Naive thymus-derived CD8-positive, alpha-beta T cell (primary cell): ENCODE measurements around the gene RNASET2. TPM values are rescaled to one million over a fixed set of nuclear protein-coding genes. Genes with fewer than 3 reads are reported as not detected.

Source experiments
- ATAC-seq, 2 donors: fragments of 150-1000 bp; cut with Tn5 transposase in 1 of 2; sonication (Bioruptor Pico), chemical (Tn5 transposase) in 1 of 2; 1 replicate in 1 of 2; 2 replicates in 1 of 2; pipeline ENCODE4 v1.10.0; 2021; ENCODE audit warnings: mild to moderate bottlenecking in 2 of 2, moderate library complexity in 2 of 2
- POLR2A ChIA-PET: fragments of 350-600 bp; sonication (Branson Sonifier 250); formaldehyde crosslinking; loops from one replicate; lab custom pipeline; 2021; ENCODE audit warnings: antibody characterized with exemption; lab: Charles Lee
- DNase-seq, 10 donors: peaks; one replicate each; pipeline versions ENCODE4 v3.0.0 to v3.0.0-alpha.2; 2020 to 2022
- H3K27ac Mint-ChIP-seq, 10 donors: one replicate each; pipeline ENCODE4 v1.8.0; 2020 to 2022; ENCODE audit warnings: mild to moderate bottlenecking in 10 of 10, mixed read lengths in 10 of 10, moderate library complexity in 4 of 10, inconsistent platforms in 1 of 10
- H3K27me3 Mint-ChIP-seq, 5 donors: one replicate each; pipeline ENCODE4 v1.8.0; 2021 to 2022; ENCODE audit warnings: mixed read lengths in 5 of 5
- H3K36me3 Mint-ChIP-seq, 3 donors: one replicate each; pipeline ENCODE4 v1.8.0; 2020 to 2022; ENCODE audit warnings: mixed read lengths in 3 of 3, mild to moderate bottlenecking in 2 of 3, inconsistent platforms in 1 of 3
- H3K4me1 Mint-ChIP-seq, 4 donors: one replicate each; pipeline ENCODE4 v1.8.0; 2021 to 2022; ENCODE audit warnings: mixed read lengths in 4 of 4
- H3K4me3 Mint-ChIP-seq, 10 donors: one replicate each; pipeline ENCODE4 v1.8.0; 2020 to 2022; ENCODE audit warnings: mild to moderate bottlenecking in 10 of 10, mixed read lengths in 10 of 10, moderate library complexity in 6 of 10, inconsistent platforms in 1 of 10
- H3K9me3 Mint-ChIP-seq, 9 donors: one replicate each; pipeline ENCODE4 v1.8.0; 2020 to 2022; ENCODE audit warnings: mixed read lengths in 9 of 9, mild to moderate bottlenecking in 3 of 9, inconsistent platforms in 1 of 9, moderate library complexity in 1 of 9
- polyA plus RNA-seq, 3 donors: library from polyadenylated mRNA; unstranded; fragments of 300-500 nt; fragmentation: Illumina TruSeq; gene quantifications; one replicate each; pipeline ENCODE4 v1.2.3, GENCODE V29; 2021
- total RNA-seq, 8 experiments: library from RNA in 2 of 8; stranded (reverse) in 2 of 8; gene quantifications; one replicate each; pipeline ENCODE4 v1.2.3 and lab custom pipeline; 2021 to 2026

RNASET2 gene, protein sequence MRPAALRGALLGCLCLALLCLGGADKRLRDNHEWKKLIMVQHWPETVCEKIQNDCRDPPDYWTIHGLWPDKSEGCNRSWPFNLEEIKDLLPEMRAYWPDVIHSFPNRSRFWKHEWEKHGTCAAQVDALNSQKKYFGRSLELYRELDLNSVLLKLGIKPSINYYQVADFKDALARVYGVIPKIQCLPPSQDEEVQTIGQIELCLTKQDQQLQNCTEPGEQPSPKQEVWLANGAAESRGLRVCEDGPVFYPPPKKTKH
- total RNA-seq (10 to 100 TPM; 72.7 to 75.2 TPM), polyA plus RNA-seq (100 to 1,000 TPM; 141 to 283 (median 248) TPM), total RNA-seq (lab: John Stamatoyannopoulos, UW) (24.3 to 65.8 (median 52.6) reads per million in 6 experiments)

DNA sequence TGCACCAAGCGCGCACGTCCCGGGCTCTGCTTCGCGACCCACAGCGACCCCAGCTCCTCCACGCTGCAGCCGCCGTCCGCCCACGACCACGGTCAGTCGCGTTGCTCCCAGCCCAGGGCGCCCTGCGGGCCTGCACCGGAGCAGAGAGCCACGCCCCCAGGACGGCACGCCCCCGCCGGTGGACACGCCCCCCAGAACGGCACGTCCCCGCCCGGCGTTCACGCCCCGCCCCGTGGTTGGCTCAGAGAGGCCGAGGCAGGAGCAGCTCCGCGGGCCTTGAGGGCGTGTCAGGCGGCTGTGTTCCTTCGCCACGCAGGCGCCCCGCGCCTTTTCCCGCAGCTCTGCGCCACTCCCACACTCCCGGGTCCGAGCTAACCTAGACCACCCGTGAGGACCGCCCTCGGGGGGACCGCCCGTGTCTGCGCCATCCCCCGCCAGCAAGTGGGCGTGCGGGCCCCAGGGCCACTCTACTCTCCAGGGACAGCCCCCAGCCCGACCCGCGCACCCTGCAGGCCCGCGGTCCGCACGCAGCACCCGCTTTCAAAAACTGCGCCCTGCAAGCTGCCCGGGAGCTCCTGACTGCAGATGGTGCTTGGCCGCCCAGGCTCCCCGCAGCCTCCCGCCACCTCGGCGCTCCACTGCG lies at the start of gene RNASET2:
RNASET2 (minus strand) TSS at position 107 of the 643 bp plus-strand sequence. CDS start 368 bp downstream, outside the sequence.
- POLR2A ChIA-PET, result interaction anchor here (0.9 to 5.5 kb wide), 19 partner anchors 8 to 545 kb away, joined by 3 to 66 read pairs (median 3); partner anchors contain the start of genes CEP43 and RPS6KA2
- peak; percentile 94 to 100 (median 98) for DNase-seq
- H3K9me3 Mint-ChIP-seq, result no peaks in the 10 kb centered on the region
- H3K36me3 Mint-ChIP-seq, result peaks cover 0 to 13% (median 5%) of the 10 kb centered on the region in 3 donors
- peak; percentile 83 to 85 for ATAC-seq
- peak within 1 kb of the TSS; percentile 84 to 98 (median 95) for H3K4me3 Mint-ChIP-seq
- H3K4me1 Mint-ChIP-seq, result peaks cover 44 to 76% (median 73%) of the 10 kb centered on the region in 4 donors
- peak within 1 kb of the TSS; percentile 94 to 99 (median 98) for H3K27ac Mint-ChIP-seq
- H3K27me3 Mint-ChIP-seq, result no peaks in the 10 kb centered on the region

DNA sequence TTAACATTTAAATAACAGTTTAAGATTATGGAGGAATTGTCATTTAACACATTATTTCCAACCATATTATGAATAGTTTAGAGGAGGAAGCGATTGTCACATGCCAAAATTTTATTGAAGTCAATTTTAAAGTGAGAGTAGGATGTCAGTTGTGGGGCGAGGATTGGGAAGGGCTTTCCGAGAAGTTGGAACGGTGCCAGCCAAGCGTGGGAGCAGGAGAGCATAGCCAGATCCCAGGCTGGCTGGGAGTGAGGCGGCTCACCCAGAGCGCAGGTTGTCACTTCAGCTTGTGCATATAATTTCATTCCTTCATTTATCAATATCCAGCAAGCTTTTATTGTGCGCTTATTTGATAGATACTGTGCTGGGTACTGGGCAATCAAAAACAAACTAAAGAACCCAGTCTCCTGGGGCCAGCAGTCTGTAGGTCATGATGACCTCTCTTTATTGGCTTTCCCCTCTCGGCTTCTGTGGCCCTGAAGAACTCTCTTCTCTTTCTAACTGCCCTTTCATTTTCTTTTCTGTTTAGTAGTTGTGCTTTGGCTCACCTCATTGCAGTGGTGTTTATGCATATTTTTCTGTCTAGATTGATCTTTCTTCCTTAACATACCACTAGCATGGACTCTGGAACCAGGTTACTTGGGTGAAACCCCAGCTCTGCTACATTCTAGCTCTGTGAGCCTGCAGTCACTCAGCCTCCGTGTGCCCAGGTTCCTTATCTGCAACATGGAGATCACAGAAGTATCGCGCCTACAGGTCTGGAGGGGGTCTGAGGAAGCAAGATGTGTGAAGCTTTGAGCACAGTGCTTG lies 49.2 kb upstream of the RNASET2 start:
- no peak overlapping the region for H3K4me3 Mint-ChIP-seq
- DNase-seq, result no peak
- no peaks in the 10 kb centered on the region for H3K9me3 Mint-ChIP-seq
- POLR2A ChIA-PET, result interaction anchor here (0.7 kb wide), 1 partner anchor 46 kb away, joined by 3 read pairs; no protein-coding TSS in a partner anchor
- ATAC-seq, result no peak
- H3K4me1 Mint-ChIP-seq, result peaks cover 12 to 16% (median 15%) of the 10 kb centered on the region in 4 donors
- peaks cover 12 to 55% (median 19%) of the 10 kb centered on the region in 3 donors for H3K36me3 Mint-ChIP-seq
- H3K27me3 Mint-ChIP-seq, result no peaks in the 10 kb centered on the region
- H3K27ac Mint-ChIP-seq, result peak overlapping the region in 1 of 10 donors; percentile 61

DNA sequence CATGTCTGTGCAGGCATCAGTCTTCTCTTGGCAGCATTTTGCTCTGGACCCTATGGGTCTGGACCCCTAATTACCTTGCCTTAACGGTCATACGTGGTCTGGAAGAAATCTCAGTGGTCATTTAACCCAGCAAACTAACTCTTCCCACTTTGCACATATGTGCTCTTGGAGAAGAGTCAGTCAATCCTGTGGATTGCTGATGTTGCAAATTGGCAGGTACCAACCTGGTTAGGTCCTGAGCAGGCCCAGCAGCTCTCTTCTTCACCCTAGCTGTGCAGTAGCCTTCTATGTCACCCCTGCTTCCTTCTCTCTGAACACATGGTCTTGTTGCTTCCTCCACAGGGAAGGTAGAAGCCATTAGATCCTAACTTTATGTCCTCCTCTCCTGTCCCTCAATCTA lies 44.4 kb upstream of the RNASET2 start:
- H3K36me3 Mint-ChIP-seq, result peaks cover 5 to 19% (median 8%) of the 10 kb centered on the region in 3 donors
- peaks cover 17 to 33% (median 29%) of the 10 kb centered on the region in 4 donors for H3K4me1 Mint-ChIP-seq
- POLR2A ChIA-PET, result interaction anchor here (4.5 kb wide), 1 partner anchor 43 kb away, joined by 66 read pairs; the partner anchor contains the start of gene RNASET2
- DNase-seq, result no peak
- no peaks in the 10 kb centered on the region for H3K9me3 Mint-ChIP-seq
- no peak for ATAC-seq
- peak overlapping the region in 8 of 10 donors; percentile 5 to 91 (median 34) for H3K27ac Mint-ChIP-seq
- H3K27me3 Mint-ChIP-seq, result no peaks in the 10 kb centered on the region
- H3K4me3 Mint-ChIP-seq, result peak overlapping the region in 9 of 10 donors; percentile 28 to 94 (median 91)

DNA sequence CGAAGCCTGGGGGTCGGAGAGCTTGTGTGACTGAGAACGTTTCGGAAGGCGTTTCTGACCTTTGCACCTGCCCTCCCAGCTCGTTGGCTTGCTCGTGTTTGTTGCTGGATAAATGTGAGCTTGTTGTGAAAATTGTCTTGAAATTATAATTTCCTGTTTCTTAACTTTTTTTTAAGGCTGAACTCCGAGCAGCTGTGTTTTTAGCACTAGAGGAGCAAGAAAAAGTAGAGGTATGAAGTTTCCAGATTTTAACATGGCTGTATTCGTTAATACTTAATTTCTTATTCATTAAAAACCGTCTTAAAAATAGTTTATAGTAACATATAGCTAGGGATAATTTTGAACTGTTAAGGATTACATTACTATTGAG lies 43.5 kb upstream of the RNASET2 start:
- DNase-seq (peak in 2 of 10 donors; percentile 9 to 31), ATAC-seq (peak in 1 of 2 donors; percentile 1)
- H3K36me3 Mint-ChIP-seq, result peaks cover 0 to 11% (median 3%) of the 10 kb centered on the region in 3 donors
- H3K27ac Mint-ChIP-seq, result peak overlapping the region; percentile 57 to 95 (median 84)
- H3K4me3 Mint-ChIP-seq, result peak overlapping the region; percentile 79 to 94 (median 91)
- H3K27me3 Mint-ChIP-seq, result no peaks in the 10 kb centered on the region
- no peaks in the 10 kb centered on the region for H3K9me3 Mint-ChIP-seq
- peaks cover 17 to 33% (median 29%) of the 10 kb centered on the region in 4 donors for H3K4me1 Mint-ChIP-seq
- POLR2A ChIA-PET, result interaction anchor here (4.5 kb wide), 1 partner anchor 42 kb away, joined by 66 read pairs; the partner anchor contains the start of gene RNASET2

DNA sequence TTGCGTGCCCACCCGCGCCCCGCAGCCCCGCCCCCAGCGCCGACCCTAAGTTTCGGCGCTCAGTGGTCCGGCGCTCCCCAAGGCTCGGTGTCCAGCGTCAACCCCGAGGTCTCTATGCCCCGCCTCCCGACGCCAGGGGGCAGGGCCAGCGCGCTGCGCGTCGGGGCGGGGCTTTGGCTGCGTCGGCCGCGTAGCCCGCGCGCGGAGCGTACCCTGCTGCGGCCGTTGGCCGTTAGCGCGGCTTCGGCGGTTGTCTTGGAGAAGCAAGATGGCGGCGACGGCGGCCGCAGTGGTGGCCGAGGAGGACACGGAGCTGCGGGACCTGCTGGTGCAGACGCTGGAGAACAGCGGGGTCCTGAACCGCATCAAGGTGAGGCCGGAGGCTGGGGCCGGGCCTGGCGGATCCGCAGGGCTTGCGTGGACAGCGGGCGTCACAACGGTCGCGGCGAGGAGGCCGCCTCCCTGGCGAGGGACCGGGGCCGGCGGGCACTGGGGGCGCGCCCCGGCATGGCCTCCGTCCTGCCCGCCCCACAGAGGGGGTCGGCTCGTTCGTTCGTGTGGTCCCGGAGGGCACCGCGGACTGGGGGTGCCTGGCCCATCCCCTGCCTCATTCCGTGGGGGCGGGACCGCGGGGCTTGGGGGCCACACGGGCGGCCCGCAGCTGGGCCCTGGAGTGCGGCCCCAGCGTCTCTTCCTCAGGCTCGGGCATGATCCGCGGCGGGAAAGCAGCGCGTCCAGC lies 43.0 kb upstream of the RNASET2 start, which contains the start of gene CEP43:
CEP43 (plus strand) TSS at position 253 of the 739 bp plus-strand sequence; CDS start at position 269, 16 bp downstream.
- Mint-ChIP-seq H3K27me3 (no peaks in the 10 kb centered on the region), H3K9me3 (no peaks in the 10 kb centered on the region)
- POLR2A ChIA-PET, result interaction anchor here (0.7 to 4.5 kb wide), 3 partner anchors 10 to 351 kb away, joined by 3 to 66 read pairs (median 4); partner anchors contain the start of gene RNASET2

DNA sequence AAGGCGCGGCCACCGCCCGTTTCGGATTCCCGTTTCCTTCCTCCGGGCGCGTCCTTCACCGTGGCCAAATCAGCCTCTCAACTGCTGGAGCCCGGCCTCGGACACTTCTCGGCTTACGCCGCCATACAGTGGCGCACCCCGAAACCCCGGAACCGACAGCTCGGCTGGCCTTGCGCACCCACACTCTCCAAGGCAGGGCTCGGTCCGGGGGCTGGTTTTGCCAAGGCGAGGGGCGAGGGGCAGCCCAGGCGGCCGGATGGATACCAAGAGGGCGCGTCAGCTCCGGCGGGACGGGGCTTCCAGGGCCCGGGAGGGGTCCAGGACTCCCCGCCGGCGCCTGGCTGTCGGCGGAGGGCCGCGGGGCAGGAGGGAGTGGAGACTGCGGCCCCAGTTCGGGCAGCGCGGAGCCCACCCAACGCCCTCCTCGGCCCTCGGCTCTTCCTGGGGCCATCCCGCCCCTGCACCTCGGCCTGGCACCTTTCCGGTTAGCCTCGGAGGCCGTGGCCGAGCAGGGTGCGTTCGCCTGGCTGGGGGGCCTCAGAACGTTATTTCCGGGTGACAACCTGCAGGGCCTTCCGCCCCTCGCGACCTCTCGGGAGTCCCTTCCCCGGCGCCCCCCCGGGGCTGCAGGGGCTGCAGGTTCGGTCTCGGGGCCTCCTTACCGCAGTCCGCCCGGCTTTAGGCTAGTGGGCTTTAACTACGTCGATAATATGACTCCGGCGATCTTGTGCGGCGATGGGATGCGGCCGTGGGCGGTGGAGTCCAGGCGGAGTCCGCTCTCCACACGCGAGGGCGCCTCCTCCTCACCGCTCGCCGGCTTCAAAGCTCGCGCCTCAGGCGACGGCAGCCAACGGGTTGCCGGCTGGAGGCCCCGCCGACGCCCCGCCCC lies 42.1 kb upstream of the RNASET2 start:
- DNase-seq (peak in 6 of 10 donors; percentile 4 to 12 (median 6)), ATAC-seq (peak; percentile 5 to 7)
- POLR2A ChIA-PET, result interaction anchor here (0.7 to 4.5 kb wide), 3 partner anchors 9 to 352 kb away, joined by 3 to 66 read pairs (median 4); partner anchors contain the start of gene RNASET2
- H3K27me3 Mint-ChIP-seq, result no peaks in the 10 kb centered on the region
- H3K4me1 Mint-ChIP-seq, result peaks cover 17 to 33% (median 28%) of the 10 kb centered on the region in 4 donors
- peaks cover 0 to 7% (median 2%) of the 10 kb centered on the region in 3 donors for H3K36me3 Mint-ChIP-seq
- H3K27ac Mint-ChIP-seq, result peak overlapping the region in 4 of 10 donors; percentile 29 to 80 (median 60)
- peak overlapping the region; percentile 78 to 93 (median 84) for H3K4me3 Mint-ChIP-seq
- H3K9me3 Mint-ChIP-seq, result no peaks in the 10 kb centered on the region

More for the DNA sequence above, 43.0 kb upstream of the RNASET2 start, which contains the start of gene CEP43:
- Mint-ChIP-seq H3K4me3 (peak within 1 kb of the TSS; percentile 79 to 94 (median 91)), H3K27ac (peak within 1 kb of the TSS; percentile 57 to 95 (median 84)), H3K4me1 (peaks cover 17 to 33% (median 29%) of the 10 kb centered on the region in 4 donors), H3K36me3 (peaks cover 0 to 11% (median 5%) of the 10 kb centered on the region in 3 donors)
- ATAC-seq, result peak; percentile 89 to 91
- peak; percentile 77 to 93 (median 88) for DNase-seq

DNA sequence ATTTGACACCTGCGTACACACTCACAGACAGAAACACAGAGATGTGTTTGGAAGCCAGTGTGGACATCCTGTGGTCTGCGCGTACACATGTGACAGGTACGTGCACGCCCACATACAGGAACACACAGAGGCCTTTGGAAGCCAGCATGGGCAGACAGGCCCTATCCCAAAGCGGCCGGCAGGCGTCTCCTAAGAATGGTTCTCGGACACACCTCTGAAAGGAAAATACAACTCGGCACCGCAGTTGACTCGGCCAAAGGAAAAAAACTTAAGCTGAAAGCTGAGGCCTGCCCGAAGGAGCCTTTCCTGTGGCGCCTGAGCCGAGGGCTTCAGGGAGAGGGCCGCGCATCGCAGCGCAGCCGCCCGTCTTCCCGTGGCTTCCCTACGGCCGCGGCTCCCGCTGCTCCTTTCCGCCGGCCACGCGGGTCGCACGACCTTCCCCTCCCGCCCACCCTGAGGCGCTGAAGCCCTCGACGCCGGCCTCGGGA lies 41.5 kb upstream of the RNASET2 start:
- Mint-ChIP-seq H3K27me3 (no peaks in the 10 kb centered on the region), H3K9me3 (no peaks in the 10 kb centered on the region), H3K27ac (peak overlapping the region in 7 of 10 donors; percentile 4 to 78 (median 59)), H3K4me1 (peaks cover 17 to 33% (median 28%) of the 10 kb centered on the region in 4 donors), H3K4me3 (peak overlapping the region; percentile 76 to 91 (median 83)), H3K36me3 (peaks cover 0 to 3% (median 2%) of the 10 kb centered on the region in 3 donors)
- POLR2A ChIA-PET, result interaction anchor here (4.5 kb wide), 1 partner anchor 40 kb away, joined by 66 read pairs; the partner anchor contains the start of gene RNASET2
- ATAC-seq (peak in 1 of 2 donors; percentile 14), DNase-seq (peak in 6 of 10 donors; percentile 12 to 25 (median 16))

DNA sequence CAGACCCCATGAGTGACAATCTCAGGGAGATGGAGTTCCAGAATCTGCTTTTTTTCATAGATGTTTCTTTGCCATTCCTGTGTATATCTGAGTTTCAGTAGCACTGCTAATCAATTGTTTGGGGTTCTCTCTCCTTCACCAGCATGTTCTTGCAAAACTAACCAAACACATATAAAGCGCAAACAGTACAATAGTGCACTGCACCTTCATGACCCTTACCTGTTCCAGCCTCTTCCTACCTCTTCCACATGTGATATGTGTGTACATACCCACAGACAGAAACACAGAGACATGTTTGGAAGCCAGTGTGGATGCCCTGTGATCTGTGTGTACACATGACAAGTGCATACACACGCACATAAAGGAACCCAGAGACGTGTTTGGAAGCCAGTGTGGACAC lies 41.0 kb upstream of the RNASET2 start:
- Mint-ChIP-seq H3K4me1 (peaks cover 17 to 33% (median 28%) of the 10 kb centered on the region in 4 donors), H3K4me3 (peak overlapping the region; percentile 66 to 91 (median 83)), H3K9me3 (no peaks in the 10 kb centered on the region), H3K36me3 (peaks cover 0 to 4% (median 2%) of the 10 kb centered on the region in 3 donors), H3K27ac (peak overlapping the region in 6 of 10 donors; percentile 4 to 78 (median 54)), H3K27me3 (no peaks in the 10 kb centered on the region)
- ATAC-seq (no peak), DNase-seq (no peak)
- POLR2A ChIA-PET, result interaction anchor here (4.5 kb wide), 1 partner anchor 40 kb away, joined by 66 read pairs; the partner anchor contains the start of gene RNASET2

DNA sequence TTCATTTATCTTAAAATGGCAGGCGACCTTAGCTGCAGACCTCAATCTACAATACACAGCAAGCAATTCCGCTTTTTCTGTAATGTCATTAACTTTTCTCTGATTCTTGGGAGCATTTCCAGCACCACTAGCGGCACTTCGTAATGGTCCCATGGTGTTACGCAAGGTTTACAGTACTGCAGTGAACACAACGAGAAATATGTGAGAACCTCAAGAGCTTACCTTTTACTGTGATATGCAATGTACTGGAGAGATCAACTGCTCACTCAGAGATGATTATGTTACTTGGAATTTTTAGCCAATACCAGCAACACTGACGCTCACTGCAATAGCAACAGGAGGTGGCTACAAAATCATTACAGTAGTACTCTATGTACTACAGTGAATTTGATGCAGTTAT lies 40.1 kb upstream of the RNASET2 start:
- Mint-ChIP-seq H3K9me3 (no peaks in the 10 kb centered on the region), H3K4me3 (no peak overlapping the region), H3K36me3 (peaks cover 0 to 2% (median 2%) of the 10 kb centered on the region in 3 donors), H3K27me3 (no peaks in the 10 kb centered on the region), H3K4me1 (peaks cover 13 to 26% (median 24%) of the 10 kb centered on the region in 4 donors), H3K27ac (no peak overlapping the region)
- DNase-seq (no peak), ATAC-seq (no peak)
- POLR2A ChIA-PET, result no interaction called here
